NCI-H187 treated with DMSO at 0.1 percent for 48 hours (cell line): ENCODE data around the gene ANKRD63.

Experiments
- DNase-seq: peaks from one replicate; lab custom pipeline; 2025; lab: John Stamatoyannopoulos, UW

The ANKRD63 gene

DNA sequence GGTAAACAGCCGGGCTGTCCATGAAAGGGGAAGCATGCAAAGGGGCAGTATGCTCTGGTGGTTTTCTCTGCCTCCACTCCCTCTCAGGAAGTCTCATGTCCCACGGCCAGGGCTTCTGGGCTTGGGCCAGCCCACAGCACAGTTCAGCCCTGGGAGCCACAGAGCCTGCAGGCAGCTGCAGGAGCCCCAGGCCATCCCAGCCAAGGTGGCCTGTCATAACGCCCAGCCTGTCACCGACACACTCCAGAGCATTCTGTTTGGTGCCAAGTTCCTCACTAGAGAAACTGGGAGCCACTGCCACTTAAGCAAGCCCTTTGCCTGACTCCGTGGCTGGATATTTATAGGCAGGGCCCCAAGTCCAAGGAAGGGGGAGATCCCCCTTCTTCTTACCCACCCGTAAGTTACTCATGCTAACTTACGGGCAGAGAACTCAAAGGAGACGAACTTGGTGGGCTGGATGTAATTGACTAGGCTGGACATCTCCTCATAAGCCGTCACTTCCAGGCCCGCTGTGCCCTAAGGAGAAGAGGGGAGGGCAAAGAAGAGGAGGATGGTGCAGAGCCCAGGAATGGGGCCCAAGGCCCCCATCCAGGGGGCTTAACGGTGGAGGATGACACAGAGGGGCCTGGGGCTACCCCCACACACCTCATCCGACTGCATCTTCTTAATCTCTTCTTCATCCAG, 13.2 kb upstream of the ANKRD63 start:
- DNase-seq, result no peak

GRCh38 chr15:40295297-40295696, 12.4 kb upstream of the ANKRD63 start:
- no peak for DNase-seq

GRCh38 chr15:40293905-40294895, 11.3 kb upstream of the ANKRD63 start:
- no peak for DNase-seq

DNA sequence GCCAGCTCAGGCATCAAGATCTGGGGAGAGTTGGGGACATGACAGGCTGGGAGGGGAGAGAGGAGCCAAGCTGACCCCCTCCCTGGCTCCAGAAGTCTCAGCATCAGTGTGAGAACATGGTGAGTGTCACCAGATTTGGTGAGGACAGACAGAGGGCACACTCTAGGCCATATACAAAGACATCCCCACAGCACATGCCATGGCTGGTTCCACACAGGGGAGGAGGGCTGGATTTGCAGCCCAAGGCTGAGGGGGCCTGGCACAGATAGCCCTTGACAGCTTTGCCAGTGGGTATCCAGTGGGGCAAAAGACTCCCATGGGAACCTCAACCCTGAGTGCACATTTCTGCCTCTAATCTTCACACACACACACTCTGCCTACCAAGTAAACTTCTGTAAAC, 10.1 kb upstream of the ANKRD63 start:
- DNase-seq, result no peak

- DNase-seq, result no peak
These were observed 9.4 kb upstream of the ANKRD63 start for GRCh38 chr15:40292246-40292645.

DNA sequence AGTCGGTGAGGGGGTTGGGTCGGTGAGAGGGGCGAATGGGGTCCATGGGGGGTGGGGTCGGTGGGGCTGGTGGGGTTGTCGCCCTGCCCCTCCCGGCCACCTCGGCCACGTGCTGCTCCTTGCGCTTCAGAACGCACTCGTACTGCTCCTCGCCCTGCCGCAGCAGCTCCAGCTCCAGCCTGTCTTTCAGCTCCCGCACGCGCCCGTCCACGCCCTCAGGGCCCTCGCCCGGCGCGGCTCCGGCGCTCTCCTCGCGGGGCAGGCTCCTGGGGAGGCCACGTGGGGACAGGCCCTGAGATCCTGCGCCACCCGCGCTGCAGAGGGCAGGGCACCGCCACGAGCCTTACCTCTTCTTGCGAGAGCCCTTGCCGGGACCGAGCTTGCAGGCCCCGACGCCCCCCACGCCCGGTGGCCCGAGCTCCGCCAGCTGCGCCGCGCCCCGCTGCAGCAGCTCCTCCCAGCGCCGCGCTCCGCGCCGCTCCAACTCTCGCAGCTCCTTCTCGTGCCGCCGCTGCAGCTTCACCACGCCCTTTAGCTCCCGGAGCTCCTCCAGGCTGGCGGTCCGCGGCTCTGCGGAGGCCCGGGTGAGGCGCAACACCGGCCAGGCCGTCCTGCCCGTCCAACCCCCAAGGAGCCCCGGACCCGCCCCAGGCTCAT, 8.2 kb upstream of the ANKRD63 start:
- DNase-seq, result no peak

DNA sequence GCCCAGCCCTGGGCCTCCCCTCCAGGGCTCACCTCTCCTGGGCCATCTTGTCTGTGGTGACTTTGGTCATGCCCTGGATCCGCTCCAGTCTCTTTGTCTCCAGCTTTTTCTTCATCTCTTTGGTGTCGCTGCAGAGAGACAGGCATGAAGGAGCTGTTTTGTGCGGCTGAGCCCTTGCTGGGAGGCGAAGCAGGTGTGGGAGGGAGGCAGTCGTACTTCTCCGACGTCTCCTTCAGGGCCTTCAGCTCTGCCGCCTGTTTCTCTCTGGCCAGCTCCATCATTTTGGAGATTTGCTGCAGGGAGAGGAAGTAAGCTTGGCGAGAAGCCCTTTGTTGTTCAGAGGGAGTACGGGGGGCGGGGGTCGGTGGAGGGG, 7.7 kb upstream of the ANKRD63 start:
- DNase-seq, result no peak

DNA sequence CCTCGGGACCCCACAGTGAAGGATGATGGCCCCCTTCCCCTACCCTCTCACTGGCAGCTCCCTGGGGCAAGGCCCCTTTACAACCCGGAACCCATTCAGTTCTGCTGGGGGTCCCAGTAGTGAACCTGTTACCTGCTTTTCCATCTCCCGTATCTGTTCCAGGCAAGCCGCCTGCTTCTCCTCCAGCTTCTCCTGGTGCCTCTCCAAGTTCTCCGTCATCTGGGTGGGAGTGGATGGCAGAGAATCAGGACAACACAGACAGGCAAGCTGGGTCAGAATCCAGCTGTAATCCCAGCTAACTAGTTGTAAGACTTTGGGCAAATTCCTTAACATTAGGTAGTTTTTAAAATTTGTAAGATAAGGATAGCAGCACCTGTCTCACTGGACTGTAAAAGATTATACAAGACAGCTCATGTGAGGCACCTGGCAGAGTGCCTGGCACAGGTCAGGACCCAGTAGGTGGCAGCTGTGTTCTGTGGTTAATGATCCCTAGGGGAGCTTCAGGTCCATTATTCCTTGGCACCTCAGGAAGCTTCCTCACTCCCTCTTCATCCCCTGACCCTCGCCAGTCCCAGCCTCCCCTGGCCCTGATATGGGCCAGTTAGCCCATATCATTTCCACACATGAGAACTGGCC, 6.4 kb upstream of the ANKRD63 start:
- no peak for DNase-seq

GRCh38 chr15:40287968-40288367, 5.1 kb upstream of the ANKRD63 start:
- no peak for DNase-seq

- DNase-seq, result no peak
These were observed 4.6 kb upstream of the ANKRD63 start for GRCh38 chr15:40287505-40287904.

GRCh38 chr15:40286794-40287193, 3.9 kb upstream of the ANKRD63 start:
- no peak for DNase-seq

DNA sequence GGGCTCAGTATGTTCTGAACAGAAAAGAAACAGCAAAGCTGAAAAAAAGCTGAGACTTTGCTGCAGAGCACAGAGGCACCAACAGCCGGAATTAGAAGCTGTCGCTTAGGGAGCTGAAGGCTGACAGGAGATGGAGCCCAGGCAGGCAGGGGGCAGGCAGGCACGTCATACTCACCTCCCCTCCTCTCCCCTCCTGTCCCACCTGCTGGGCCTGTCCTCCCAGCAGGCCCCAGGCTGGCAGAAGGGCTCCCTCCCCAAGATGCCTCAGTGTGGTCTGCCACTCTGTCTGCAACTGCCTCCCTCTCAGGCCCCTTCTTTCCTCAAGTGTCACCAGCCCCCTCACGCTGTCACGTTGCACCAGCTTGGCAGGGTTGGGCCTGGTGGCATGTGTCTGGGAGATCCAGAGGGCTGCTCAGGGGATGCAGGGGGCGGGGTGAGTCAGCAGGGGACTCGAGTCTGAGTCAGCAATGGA, 3.2 kb upstream of the ANKRD63 start:
- no peak for DNase-seq

DNA sequence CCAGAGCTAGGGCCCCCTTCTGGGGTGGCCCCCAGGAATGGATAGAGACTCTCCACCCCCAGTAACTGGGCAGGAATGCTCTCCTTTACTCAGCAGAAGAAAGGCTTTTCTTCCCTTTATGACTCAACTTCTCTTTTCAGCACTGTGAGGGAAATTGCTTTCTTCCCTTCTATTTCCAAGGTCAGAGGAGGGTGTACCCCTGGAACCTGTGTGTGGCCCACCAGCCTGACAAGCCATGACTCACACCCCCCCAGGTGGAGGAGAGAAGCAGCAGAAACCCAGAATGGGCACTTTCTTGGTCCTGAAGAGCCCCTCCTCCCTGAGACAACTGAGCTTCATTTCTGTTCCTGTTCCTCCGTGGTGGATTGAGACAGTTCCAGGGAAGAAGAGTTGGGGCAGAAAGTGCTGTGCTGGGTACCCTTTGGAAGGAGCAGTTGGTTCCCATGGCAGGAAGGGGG, 2.7 kb upstream of the ANKRD63 start:
- no peak for DNase-seq

GRCh38 chr15:40285151-40285550, 2.3 kb upstream of the ANKRD63 start:
- no peak for DNase-seq

- no peak for DNase-seq
These were observed 894 bp upstream of the ANKRD63 start for GRCh38 chr15:40283615-40284300.

DNA sequence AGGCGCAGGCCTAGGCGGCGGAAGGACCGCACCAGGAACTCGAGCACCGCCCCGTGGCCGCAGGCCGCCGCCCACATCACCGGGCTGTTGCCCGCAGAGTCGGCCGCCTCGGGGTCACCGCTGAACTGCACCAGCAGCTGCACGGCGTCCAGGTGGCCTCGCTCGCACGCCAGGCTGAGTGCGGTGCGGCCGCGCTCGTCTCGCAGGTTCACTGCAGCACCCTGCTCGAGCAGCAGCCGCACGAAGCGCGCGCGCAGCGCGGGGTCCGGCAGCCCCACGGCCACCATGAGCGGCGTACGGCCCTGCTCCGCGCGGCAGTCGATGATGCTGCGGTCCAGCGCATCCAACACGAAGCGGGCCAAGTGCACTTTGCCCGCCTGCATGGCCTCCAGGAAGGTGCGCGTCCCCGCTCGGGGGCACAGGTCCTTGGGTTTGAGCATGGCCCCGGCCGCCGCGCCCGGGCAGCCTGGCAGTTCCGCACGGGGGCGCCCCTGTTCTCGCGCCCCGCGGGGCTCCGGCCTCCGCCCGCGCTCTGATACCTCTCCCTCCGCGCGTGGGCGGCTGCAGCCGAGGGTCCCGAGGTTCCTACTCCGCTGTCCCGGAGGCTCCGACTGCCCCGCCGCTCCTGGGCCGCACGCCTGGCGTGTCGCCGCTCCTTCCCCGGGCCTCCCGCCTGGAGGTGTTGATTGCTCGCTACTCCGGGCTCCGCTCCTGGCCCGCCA, 556 bp downstream of the ANKRD63 start:
- DNase-seq, result no peak

- no peak for DNase-seq
These were observed 1.1 kb downstream of the ANKRD63 start for GRCh38 chr15:40281801-40282146.

DNA sequence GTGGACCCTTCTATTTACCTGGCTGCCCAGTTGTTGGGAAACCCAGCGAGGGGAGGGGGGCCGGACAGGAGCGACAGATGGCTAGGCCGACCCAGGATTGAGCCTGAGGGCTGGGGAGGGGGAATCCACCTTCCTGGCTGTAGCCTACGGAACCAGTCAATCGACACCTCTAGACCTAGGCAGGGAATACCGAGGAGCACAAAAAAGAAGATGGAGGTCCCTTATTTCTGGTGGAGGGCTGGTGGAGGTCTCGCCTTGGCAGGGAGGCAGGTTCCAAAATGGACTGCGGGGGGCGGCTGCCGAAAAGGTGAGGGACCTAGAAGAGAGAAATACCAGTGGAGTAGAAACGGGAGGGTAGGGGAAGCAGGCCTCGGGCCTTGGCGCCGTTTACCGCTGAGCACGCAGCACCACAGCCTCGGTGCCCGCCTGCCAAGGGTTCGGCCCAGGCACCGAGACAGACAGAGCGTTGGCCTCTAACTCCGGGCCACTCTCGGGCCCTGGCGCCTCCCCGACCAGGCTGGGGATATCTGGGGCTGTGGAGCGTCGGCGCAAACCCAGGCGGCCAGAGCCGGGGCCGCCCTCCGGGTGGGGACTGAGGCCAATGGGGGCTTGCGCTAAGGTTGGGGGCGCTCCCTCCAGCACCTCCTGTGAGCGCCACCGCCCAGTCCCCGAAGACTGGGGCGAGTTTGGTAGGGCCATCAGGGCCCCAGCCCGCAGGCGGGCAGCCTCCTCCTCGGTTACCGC, 1.6 kb downstream of the ANKRD63 start:
- DNase-seq, result no peak

GRCh38 chr15:40280260-40281056, 2.4 kb downstream of the ANKRD63 start:
- DNase-seq, result no peak
